ENCODE results near the gene CDC42EP1. TPM values are rescaled to one million over a fixed set of nuclear protein-coding genes. Genes with fewer than 3 reads are reported as not detected.
A peak's percentile ranks its signal among the peaks of the same experiment; 100 is the strongest.

Gene CDC42EP1
- total RNA-seq, 1 experiment from 2014 or later = 43.9 TPM

DNA sequence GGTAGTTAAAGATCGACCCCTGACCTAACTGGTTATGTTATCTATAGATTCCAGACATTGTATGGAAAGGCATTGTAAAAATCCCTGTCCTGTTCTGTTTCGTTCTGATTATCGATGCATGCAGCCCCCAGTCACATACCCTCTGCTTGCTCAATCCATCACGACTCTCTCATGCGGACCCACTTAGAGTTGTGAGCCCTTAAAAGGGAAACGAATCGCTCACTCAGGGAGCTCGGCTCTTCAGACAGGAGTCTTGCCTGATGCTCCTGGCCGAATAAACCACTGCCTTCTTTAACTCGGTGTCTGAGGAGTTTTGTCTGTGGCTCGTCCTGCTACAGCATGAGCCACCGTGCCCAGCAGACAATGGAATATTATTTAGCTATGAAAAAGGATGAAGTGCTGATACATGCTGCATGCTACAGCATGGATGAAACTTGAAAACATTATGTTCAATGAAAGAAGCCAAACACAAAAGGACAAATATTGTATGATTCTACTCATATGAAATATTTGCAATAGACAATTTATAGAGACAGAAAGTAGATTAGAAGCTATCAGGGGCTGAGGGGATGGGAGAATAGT, 31.6 kb downstream of the CDC42EP1 start:
- TF ChIP-seq EZH2phosphoT487 (IDR thresholded peaks at IDR 0.05; ENCODE audit: borderline replicate concordance, low read length) (no peak), CTCF (conservative IDR thresholded peaks at IDR 0.05; ENCODE audit: low read depth, low read length) (no peak), EZH2 (IDR thresholded peaks at IDR 0.05; ENCODE audit: low read length, unreplicated experiment) (no peak)
- intact Hi-C loops (cut with micrococcal nuclease) = loop anchor here (1.0 kb wide), 2 partner anchors 47 to 53 kb away; no protein-coding TSS in a partner anchor
- no peak overlapping the region for H3K4me3 ChIP-seq (ENCODE audit: low read length)
- no peak overlapping the region for H3K27ac ChIP-seq (ENCODE audit: low read length)
- no peaks in the 10 kb centered on the region for H3K9me3 ChIP-seq (ENCODE audit: low read length)
- peak overlapping the region; percentile 62 for H3K4me2 ChIP-seq (ENCODE audit: low read length)
- no peaks in the 10 kb centered on the region for H3K36me3 ChIP-seq (ENCODE audit: low read depth, low read length)
- no peak for ATAC-seq
- TSS peak; percentile 82 for BruUV-seq (replicated peaks)
- H3F3A ChIP-seq (ENCODE audit: low read length, unreplicated experiment) = no peaks in the 10 kb centered on the region
- ChIA-PET CTCF (interaction anchor here (0.7 to 1.9 kb wide), 12 partner anchors 12 to 119 kb away, joined by 3 to 12 read pairs (median 4); partner anchors contain the start of gene LGALS2), POLR2A (ENCODE audit: unreplicated experiment) (interaction anchor here (1.1 kb wide), 1 partner anchor 17 kb away, joined by 4 read pairs; the partner anchor contains the start of gene GGA1)
- H3K4me1 ChIP-seq (ENCODE audit: insufficient read depth, low read length) = no peaks in the 10 kb centered on the region
- no peaks in the 10 kb centered on the region for H3K27me3 ChIP-seq (ENCODE audit: low read length)
- no peaks in the 10 kb centered on the region for H3K9me2 ChIP-seq (replicated peaks; ENCODE audit: low read length)
- no peaks in the 10 kb centered on the region for H3K79me2 ChIP-seq (ENCODE audit: low read length)
- peak overlapping the region; percentile 35; the same call in 1 of the 2 replicates for H2AFZ ChIP-seq (ENCODE audit: low read length)
- no peaks in the 10 kb centered on the region for H4K20me1 ChIP-seq (ENCODE audit: low read length)
- no peak overlapping the region for H3K9ac ChIP-seq (ENCODE audit: low read length)
- no peak for DNase-seq

- ATAC-seq (no peak), DNase-seq (no peak)
- POLR2A ChIA-PET (ENCODE audit: unreplicated experiment) = no interaction called here
Observed at GRCh38 chr22:37594237-37594636, 34.0 kb downstream of the CDC42EP1 start.

More at GRCh38 chr22:37594237-37594636, 34.0 kb downstream of the CDC42EP1 start:
- H2AFZ ChIP-seq (ENCODE audit: low read length) = no peak overlapping the region
- intact Hi-C loops (cut with micrococcal nuclease) = no loop called here
- no peaks in the 10 kb centered on the region for H3K9me2 ChIP-seq (replicated peaks; ENCODE audit: low read length)
- H3K9ac ChIP-seq (ENCODE audit: low read length) = no peak overlapping the region
- no peak overlapping the region for H3K4me2 ChIP-seq (ENCODE audit: low read length)
- no TSS peak for BruUV-seq (replicated peaks)
- H3K27me3 ChIP-seq (ENCODE audit: low read length) = no peaks in the 10 kb centered on the region
- CTCF ChIA-PET = no interaction called here
- H4K20me1 ChIP-seq (ENCODE audit: low read length) = no peaks in the 10 kb centered on the region
- no peaks in the 10 kb centered on the region for H3K36me3 ChIP-seq (ENCODE audit: low read depth, low read length)
- no peaks in the 10 kb centered on the region for H3F3A ChIP-seq (ENCODE audit: low read length, unreplicated experiment)
- TF ChIP-seq CTCF (conservative IDR thresholded peaks at IDR 0.05; ENCODE audit: low read depth, low read length) = 0 out of 2 replicates have a peak, but pooled peaks have one; percentile 13
- TF ChIP-seq EZH2phosphoT487 (IDR thresholded peaks at IDR 0.05; ENCODE audit: borderline replicate concordance, low read length) = no peak
- no peak for TF ChIP-seq EZH2 (IDR thresholded peaks at IDR 0.05; ENCODE audit: low read length, unreplicated experiment)
- H3K9me3 ChIP-seq (ENCODE audit: low read length) = no peaks in the 10 kb centered on the region
- no peaks in the 10 kb centered on the region for H3K79me2 ChIP-seq (ENCODE audit: low read length)
- no peak overlapping the region for H3K27ac ChIP-seq (ENCODE audit: low read length)
- H3K4me3 ChIP-seq (ENCODE audit: low read length) = no peak overlapping the region
- no peaks in the 10 kb centered on the region for H3K4me1 ChIP-seq (ENCODE audit: insufficient read depth, low read length)
